BE2C (cell line): ENCODE measurements around the gene CD300LD.

Experiments
- DNase-seq: peaks from one replicate; pipeline ENCODE4 v3.0.0-alpha.2; 2020
- H3K27me3 ChIP-seq: fragments of 250-450 bp; sonication (Bioruptor Pico); 2 replicates; pipeline ENCODE4 v1.5.1; 2020; ENCODE audit warnings: mild to moderate bottlenecking
- H3K36me3 ChIP-seq: fragments of 250-450 bp; sonication (Bioruptor Pico); 2 replicates; pipeline ENCODE4 v1.5.1; 2020; ENCODE audit warnings: mild to moderate bottlenecking
- H3K4me1 ChIP-seq: fragments of 250-450 bp; sonication (Bioruptor Pico); 2 replicates; pipeline ENCODE4 v1.5.1; 2020
- H3K4me3 ChIP-seq: 2 replicates; pipeline ENCODE4 v1.5.1; 2011; ENCODE audit warnings: low read depth, low read length
- H3K9me3 ChIP-seq: fragments of 250-450 bp; sonication (Bioruptor Pico); 2 replicates; pipeline ENCODE4 v1.5.1; 2020
- CTCF ChIP-seq: IDR thresholded peaks from 2 replicates; pipeline ENCODE4 v1.5.1; 2012; ENCODE audit warnings: mild to moderate bottlenecking, low read depth, low read length

Gene CD300LD

GRCh38 chr17:74555427-74555940, 36.6 kb downstream of the CD300LD start:
- no peaks in the 10 kb centered on the region for H3K4me1 ChIP-seq
- H3K27me3 ChIP-seq = peaks cover 8% of the 10 kb centered on the region
- H3K4me3 ChIP-seq = no peak overlapping the region
- TF ChIP-seq CTCF = no peak
- DNase-seq = no peak
- no peaks in the 10 kb centered on the region; the same call in 1 of the 2 replicates for H3K9me3 ChIP-seq
- no peaks in the 10 kb centered on the region for H3K36me3 ChIP-seq

- Histone ChIP-seq H3K36me3 (no peaks in the 10 kb centered on the region), H3K9me3 (no peaks in the 10 kb centered on the region; the same call in 1 of the 2 replicates), H3K4me3 (no peak overlapping the region), H3K27me3 (peaks cover 8% of the 10 kb centered on the region), H3K4me1 (no peaks in the 10 kb centered on the region)
- no peak for TF ChIP-seq CTCF
- DNase-seq = no peak
Observed at GRCh38 chr17:74554909-74555308, 37.2 kb downstream of the CD300LD start.

GRCh38 chr17:74552037-74552436, 40.0 kb downstream of the CD300LD start:
- H3K9me3 ChIP-seq = no peaks in the 10 kb centered on the region; the same call in 1 of the 2 replicates
- no peak for DNase-seq
- no peak overlapping the region for H3K4me3 ChIP-seq
- H3K4me1 ChIP-seq = no peaks in the 10 kb centered on the region
- no peak for TF ChIP-seq CTCF
- peaks cover 2% of the 10 kb centered on the region for H3K27me3 ChIP-seq
- H3K36me3 ChIP-seq = no peaks in the 10 kb centered on the region

- Histone ChIP-seq H3K4me1 (no peaks in the 10 kb centered on the region), H3K4me3 (no peak overlapping the region), H3K36me3 (no peaks in the 10 kb centered on the region), H3K27me3 (no peaks in the 10 kb centered on the region; the same call in none of the 2 replicates), H3K9me3 (no peaks in the 10 kb centered on the region)
- no peak for TF ChIP-seq CTCF
- DNase-seq = no peak
Observed at GRCh38 chr17:74550602-74551001, 41.5 kb downstream of the CD300LD start.

GRCh38 chr17:74549343-74549742, 42.7 kb downstream of the CD300LD start:
- Histone ChIP-seq H3K27me3 (no peaks in the 10 kb centered on the region; the same call in none of the 2 replicates), H3K9me3 (no peaks in the 10 kb centered on the region), H3K36me3 (no peaks in the 10 kb centered on the region), H3K4me1 (no peaks in the 10 kb centered on the region), H3K4me3 (no peak overlapping the region)
- TF ChIP-seq CTCF = no peak
- DNase-seq = no peak

- no peak for TF ChIP-seq CTCF
- DNase-seq = no peak
- Histone ChIP-seq H3K4me3 (no peak overlapping the region), H3K9me3 (no peaks in the 10 kb centered on the region), H3K4me1 (no peaks in the 10 kb centered on the region), H3K27me3 (no peaks in the 10 kb centered on the region; the same call in none of the 2 replicates), H3K36me3 (no peaks in the 10 kb centered on the region)
Observed at GRCh38 chr17:74547736-74548135, 44.3 kb downstream of the CD300LD start.
